NCI-H2227 (cell line): ENCODE data around the gene TADA2A.

Source experiments
- DNase-seq: peaks from one replicate; lab custom pipeline; 2025; ENCODE audit not compliant: unreplicated experiment; lab: John Stamatoyannopoulos, UW

The TADA2A gene

GRCh38 chr17:37458805-37459204 lies 52.1 kb downstream of the TADA2A start:
- DNase-seq, result no peak

- no peak for DNase-seq
Measured at GRCh38 chr17:37461668-37462067, 55.0 kb downstream of the TADA2A start.

GRCh38 chr17:37462492-37462891 lies 55.8 kb downstream of the TADA2A start:
- no peak for DNase-seq

GRCh38 chr17:37463039-37463438 lies 56.4 kb downstream of the TADA2A start:
- DNase-seq, result no peak

GRCh38 chr17:37465069-37465616 lies 58.5 kb downstream of the TADA2A start:
- DNase-seq, result no peak

- DNase-seq, result no peak
Measured at GRCh38 chr17:37466471-37466870, 59.8 kb downstream of the TADA2A start.

- no peak for DNase-seq
Measured at GRCh38 chr17:37470181-37470580, 63.5 kb downstream of the TADA2A start.

- no peak for DNase-seq
Measured at GRCh38 chr17:37475731-37476420, 69.2 kb downstream of the TADA2A start.

- no peak for DNase-seq
Measured at GRCh38 chr17:37476431-37477120, 69.9 kb downstream of the TADA2A start.

- DNase-seq, result no peak
Measured at GRCh38 chr17:37478187-37478586, 71.5 kb downstream of the TADA2A start.

GRCh38 chr17:37479025-37479424 lies 72.3 kb downstream of the TADA2A start:
- no peak for DNase-seq

- DNase-seq, result no peak
Measured at GRCh38 chr17:37480427-37480826, 73.7 kb downstream of the TADA2A start.

- DNase-seq, result peak; percentile 12
Measured at GRCh38 chr17:37481001-37481665, 74.4 kb downstream of the TADA2A start.

GRCh38 chr17:37483311-37484039 lies 76.8 kb downstream of the TADA2A start:
- DNase-seq, result peak; percentile 69

- DNase-seq, result no peak
Measured at GRCh38 chr17:37485938-37486570, 79.4 kb downstream of the TADA2A start.

- DNase-seq, result peak; percentile 56
Measured at GRCh38 chr17:37488009-37488604, 81.4 kb downstream of the TADA2A start.

GRCh38 chr17:37488607-37489196 lies 82.0 kb downstream of the TADA2A start:
- peak; percentile 53 for DNase-seq

- DNase-seq, result peak; percentile 94
Measured at GRCh38 chr17:37489197-37490001, 82.7 kb downstream of the TADA2A start, which contains the start of gene DUSP14. DUSP14 (plus strand) TSS chr17:37489891; CDS start chr17:37512273, 22,382 bp downstream.

- peak; percentile 79 for DNase-seq
Measured at GRCh38 chr17:37490022-37490587, 83.4 kb downstream of the TADA2A start.
